Uterus (tissue), 2 donors: Measurements from ENCODE around the gene ANKLE2.

Experiments used
- POLR2A ChIP-seq, 2 donors: fragments of 450-650 bp; IDR thresholded peaks; one replicate each; pipeline ENCODE4 v1.6.1; 2016; ENCODE audit warnings: antibody characterized with exemption in 2 of 2, mild to moderate bottlenecking in 1 of 2, moderate library complexity in 1 of 2
- TF ChIP-seq, protein P1 (sequence below), 4 experiments: fragments of 200-600 bp in 2 of 4; fragments of 450-650 bp in 2 of 4; sonication (generic) in 2 of 4; IDR thresholded peaks; one replicate each; pipeline ENCODE4 v1.5.1; 2016 to 2019; ENCODE audit warnings: antibody characterized with exemption in 4 of 4, mild to moderate bottlenecking in 2 of 4, moderate library complexity in 1 of 4

DNA sequence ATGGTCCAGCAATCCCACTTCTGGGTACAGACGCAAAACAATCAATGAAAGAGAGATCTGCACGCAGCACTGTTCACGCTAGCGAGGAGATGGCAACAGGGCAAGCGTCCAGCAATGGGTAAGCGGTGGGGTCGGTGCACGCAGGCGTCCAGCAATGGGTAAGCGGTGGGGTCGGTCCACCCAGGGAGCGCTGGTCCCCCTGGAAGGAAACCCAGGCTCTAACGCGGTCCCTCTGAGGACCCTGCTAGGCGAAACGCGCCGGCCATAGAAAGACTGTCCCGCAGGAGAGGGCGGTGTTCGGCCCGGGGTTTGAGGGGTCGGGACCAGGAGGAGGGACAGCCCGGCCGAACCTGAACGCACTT, 51.6 kb downstream of the ANKLE2 start:
- TF ChIP-seq, protein P1, sequence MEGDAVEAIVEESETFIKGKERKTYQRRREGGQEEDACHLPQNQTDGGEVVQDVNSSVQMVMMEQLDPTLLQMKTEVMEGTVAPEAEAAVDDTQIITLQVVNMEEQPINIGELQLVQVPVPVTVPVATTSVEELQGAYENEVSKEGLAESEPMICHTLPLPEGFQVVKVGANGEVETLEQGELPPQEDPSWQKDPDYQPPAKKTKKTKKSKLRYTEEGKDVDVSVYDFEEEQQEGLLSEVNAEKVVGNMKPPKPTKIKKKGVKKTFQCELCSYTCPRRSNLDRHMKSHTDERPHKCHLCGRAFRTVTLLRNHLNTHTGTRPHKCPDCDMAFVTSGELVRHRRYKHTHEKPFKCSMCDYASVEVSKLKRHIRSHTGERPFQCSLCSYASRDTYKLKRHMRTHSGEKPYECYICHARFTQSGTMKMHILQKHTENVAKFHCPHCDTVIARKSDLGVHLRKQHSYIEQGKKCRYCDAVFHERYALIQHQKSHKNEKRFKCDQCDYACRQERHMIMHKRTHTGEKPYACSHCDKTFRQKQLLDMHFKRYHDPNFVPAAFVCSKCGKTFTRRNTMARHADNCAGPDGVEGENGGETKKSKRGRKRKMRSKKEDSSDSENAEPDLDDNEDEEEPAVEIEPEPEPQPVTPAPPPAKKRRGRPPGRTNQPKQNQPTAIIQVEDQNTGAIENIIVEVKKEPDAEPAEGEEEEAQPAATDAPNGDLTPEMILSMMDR (IDR thresholded peaks at IDR 0.05), result no peak
- TF ChIP-seq POLR2A (IDR thresholded peaks at IDR 0.05), result no peak
